Cardiac muscle cell (in vitro differentiated cells and primary cell): Measurements from ENCODE around the gene NOM1. TPM values are rescaled to one million over a fixed set of nuclear protein-coding genes. Genes with fewer than 3 reads are reported as not detected.

ENCODE experiments used
- DNase-seq, 2 donors: peaks; one replicate each; pipeline versions ENCODE4 v3.0.0 to v3.0.0-alpha.2; 2010 to 2017; ENCODE audit warnings: low read depth in 1 of 2, low spot score in 1 of 2
- H3K27ac ChIP-seq: fragments of 200-600 bp; sonication (generic); 2 replicates; pipeline ENCODE4 v1.5.1; 2016
- H3K27me3 ChIP-seq: fragments of 200-600 bp; sonication (generic); 2 replicates; pipeline ENCODE4 v1.6.0; 2016; ENCODE audit warnings: control low read depth
- H3K36me3 ChIP-seq: fragments of 200-600 bp; sonication (generic); 2 replicates; pipeline ENCODE4 v1.5.1; 2016; ENCODE audit warnings: control low read depth
- H3K4me1 ChIP-seq: fragments of 200-600 bp; sonication (generic); 2 replicates; pipeline ENCODE4 v1.8.1; 2017; ENCODE audit warnings: low read depth, mild to moderate bottlenecking, mixed run types
- H3K4me3 ChIP-seq: fragments of 200-600 bp; sonication (generic); 2 replicates; pipeline ENCODE4 v1.5.1; 2016; ENCODE audit warnings: mild to moderate bottlenecking
- H3K9me3 ChIP-seq: fragments of 200-600 bp; sonication (generic); 2 replicates; pipeline ENCODE4 v1.5.1; 2017; ENCODE audit warnings: low read depth, mild to moderate bottlenecking, control low read depth
- CTCF ChIP-seq: IDR thresholded peaks from 2 replicates; pipeline ENCODE4 v1.5.1; 2012; ENCODE audit warnings: low read depth, mild to moderate bottlenecking, low read length
- polyA plus RNA-seq: library from polyadenylated mRNA; unstranded; fragments of >200 nt; fragmentation: Nextera tagmentation; extraction: Ambion mirVana; gene quantifications from 2 replicates; pipeline ENCODE4 v1.2.1, GENCODE V29; 2016
- total RNA-seq: library from RNA; depleted of rRNA; stranded (reverse); fragments of >200 nt; gene quantifications from 2 replicates; pipeline ENCODE4 v1.2.3, GENCODE V29; 2016

NOM1 gene
- total and polyA plus RNA-seq, 2 experiments from 2014 or later, result 5.6 to 18.3 TPM

GRCh38 chr7:156994417-156994816 is 44.9 kb downstream of the NOM1 start:
- no peak for TF ChIP-seq CTCF
- no peak for DNase-seq
- Histone ChIP-seq H3K4me1 (no peaks in the 10 kb centered on the region), H3K36me3 (no peaks in the 10 kb centered on the region), H3K4me3 (no peak overlapping the region), H3K27ac (no peak overlapping the region), H3K9me3 (no peaks in the 10 kb centered on the region), H3K27me3 (peaks cover 78% of the 10 kb centered on the region)

- peak overlapping the region; percentile 36 for H3K4me3 ChIP-seq
- no peaks in the 10 kb centered on the region for H3K36me3 ChIP-seq
- H3K4me1 ChIP-seq, result peaks cover 13% of the 10 kb centered on the region
- H3K9me3 ChIP-seq, result no peaks in the 10 kb centered on the region
- no peak for TF ChIP-seq CTCF
- peaks cover 98% of the 10 kb centered on the region for H3K27me3 ChIP-seq
- no peak overlapping the region for H3K27ac ChIP-seq
- DNase-seq, result no peak
Observed at GRCh38 chr7:156998988-156999957, 49.8 kb downstream of the NOM1 start.

GRCh38 chr7:156999958-157000726 is 50.6 kb downstream of the NOM1 start:
- no peak for DNase-seq
- TF ChIP-seq CTCF, result no peak
- H3K27me3 ChIP-seq, result peaks cover 100% of the 10 kb centered on the region
- H3K4me3 ChIP-seq, result peak overlapping the region; percentile 36
- no peaks in the 10 kb centered on the region for H3K9me3 ChIP-seq
- H3K4me1 ChIP-seq, result peaks cover 13% of the 10 kb centered on the region
- H3K36me3 ChIP-seq, result no peaks in the 10 kb centered on the region
- no peak overlapping the region for H3K27ac ChIP-seq

GRCh38 chr7:157000741-157001653 is 51.5 kb downstream of the NOM1 start:
- peaks cover 100% of the 10 kb centered on the region for H3K27me3 ChIP-seq
- H3K9me3 ChIP-seq, result no peaks in the 10 kb centered on the region
- no peak overlapping the region for H3K4me3 ChIP-seq
- no peak for TF ChIP-seq CTCF
- no peaks in the 10 kb centered on the region for H3K36me3 ChIP-seq
- H3K27ac ChIP-seq, result no peak overlapping the region
- peaks cover 13% of the 10 kb centered on the region for H3K4me1 ChIP-seq
- no peak for DNase-seq
